Natural killer cell (primary cell): ENCODE data around the gene ADCY2. TPM values are rescaled to one million over a fixed set of nuclear protein-coding genes. Genes with fewer than 3 reads are reported as not detected.
A peak's percentile ranks its signal among the peaks of the same experiment; 100 is the strongest.

Source experiments
- ATAC-seq, 3 donors: fragments of 150-1000 bp in 2 of 3; fragments of 200-7000 bp in 1 of 3; cut with Tn5 transposase; 1 replicate in 1 of 3; 2 replicates in 2 of 3; pipeline ENCODE4 v1.10.0; 2021; ENCODE audit warnings: mild to moderate bottlenecking in 2 of 3, moderate library complexity in 2 of 3
- DNase-seq, 2 donors: peaks; one replicate each; pipeline versions ENCODE4 v3.0.0 to v3.0.0-alpha.2; 2013 to 2021; ENCODE audit warnings: mixed read lengths in 1 of 2
- H3K27ac ChIP-seq: one replicate; pipeline ENCODE4 v1.5.1; 2013; ENCODE audit warnings: mild to moderate bottlenecking, low read length
- H3K27me3 ChIP-seq: one replicate; pipeline ENCODE4 v1.6.1; 2013; ENCODE audit warnings: low read length; ENCODE audit not compliant: control insufficient read depth, insufficient read depth
- H3K36me3 ChIP-seq: one replicate; pipeline ENCODE4 v1.6.1; 2013; ENCODE audit warnings: low read length; ENCODE audit not compliant: control insufficient read depth, insufficient read depth
- H3K4me1 ChIP-seq: one replicate; pipeline ENCODE4 v1.6.1; 2013; ENCODE audit warnings: low read length; ENCODE audit not compliant: control insufficient read depth, insufficient read depth
- H3K4me3 ChIP-seq: one replicate; pipeline ENCODE4 v1.5.1; 2013; ENCODE audit warnings: low read length
- H3K9me3 ChIP-seq: one replicate; pipeline ENCODE4 v1.6.1; 2013; ENCODE audit warnings: low read length; ENCODE audit not compliant: control insufficient read depth, insufficient read depth
- H3K27ac Mint-ChIP-seq, 2 donors: one replicate each; pipeline ENCODE4 v1.8.0; 2022; ENCODE audit warnings: mild to moderate bottlenecking in 2 of 2, mixed read lengths in 2 of 2, moderate library complexity in 1 of 2
- H3K27me3 Mint-ChIP-seq, 2 donors: one replicate each; pipeline ENCODE4 v1.8.0; 2022; ENCODE audit warnings: low read depth in 2 of 2, mixed read lengths in 2 of 2
- H3K36me3 Mint-ChIP-seq: one replicate; pipeline ENCODE4 v1.8.0; 2022; ENCODE audit warnings: mixed read lengths
- H3K4me1 Mint-ChIP-seq, 2 donors: one replicate each; pipeline ENCODE4 v1.8.0; 2022; ENCODE audit warnings: mixed read lengths in 2 of 2
- H3K4me3 Mint-ChIP-seq: one replicate; pipeline ENCODE4 v1.8.0; 2022; ENCODE audit warnings: mild to moderate bottlenecking, moderate library complexity, mixed read lengths
- H3K9me3 Mint-ChIP-seq, 2 donors: one replicate each; pipeline ENCODE4 v1.8.0; 2022; ENCODE audit warnings: mixed read lengths in 2 of 2
- WGBS: methylation state at CpG from one replicate; pipeline ENCODE4 v1.1.7; 2013; ENCODE audit warnings: missing lambda C conversion rate; ENCODE audit not compliant: insufficient coverage; 5-methylcytosine and 5-hydroxymethylcytosine counted together
- intact Hi-C: fragments of 100-400 bp; cut with micrococcal nuclease; formaldehyde crosslinking; loops from one replicate; pipeline ENCODE4 v1.14.2; 2022
- total RNA-seq, 4 donors: library from RNA; stranded (reverse); fragments of 120-200 nt in 1 of 4; gene quantifications; one replicate each; pipeline versions ENCODE4 v1.2.3 to v1.2.4, GENCODE V29; 2013 to 2022
- TF ChIP-seq, protein P1 (sequence below): fragments of 200-600 bp; IDR thresholded peaks from one replicate; pipeline ENCODE4 v1.8.0; 2022; ENCODE audit warnings: antibody characterized with exemption

ADCY2 gene
- total RNA-seq, 3 donors from 2014 or later (not counting 1 experiment from before 2014, with no cell fraction given) = not detected

DNA sequence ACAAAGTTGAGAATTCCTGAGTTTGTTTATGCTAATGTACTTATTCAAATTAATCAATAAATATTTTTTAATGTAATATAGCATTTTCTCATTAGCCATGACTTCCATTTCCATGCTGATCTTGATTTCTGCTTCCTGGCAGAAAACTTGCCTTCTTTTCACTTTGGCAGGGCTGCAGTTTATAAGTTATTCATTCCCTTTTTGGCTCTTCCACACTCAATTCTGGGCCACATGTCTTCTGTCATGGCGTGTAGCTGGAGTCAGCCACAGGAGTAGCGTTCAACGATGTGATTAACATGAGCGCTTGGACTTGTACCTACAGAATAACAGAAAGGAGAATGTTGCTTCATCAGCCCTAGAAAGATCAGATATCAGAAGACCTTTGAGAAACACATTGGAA, 282.1 kb downstream of the ADCY2 start:
- Mint-ChIP-seq H3K36me3 (no peaks in the 10 kb centered on the region), H3K27me3 (no peaks in the 10 kb centered on the region), H3K9me3 (peaks cover 0 to 4% of the 10 kb centered on the region in 2 donors), H3K27ac (no peak overlapping the region), H3K4me1 (no peaks in the 10 kb centered on the region), H3K4me3 (no peak overlapping the region)
- ATAC-seq (no peak), DNase-seq (no peak)
- H3K4me3 ChIP-seq = no peak overlapping the region
- H3K36me3 ChIP-seq = no peaks in the 10 kb centered on the region
- no peaks in the 10 kb centered on the region for H3K27me3 ChIP-seq
- intact Hi-C loops = no loop called here
- H3K9me3 ChIP-seq = peaks cover 1% of the 10 kb centered on the region
- 90% methylated on average over 4 of the region's 4 CpGs for WGBS
- H3K27ac ChIP-seq = no peak overlapping the region
- TF ChIP-seq, protein P1, sequence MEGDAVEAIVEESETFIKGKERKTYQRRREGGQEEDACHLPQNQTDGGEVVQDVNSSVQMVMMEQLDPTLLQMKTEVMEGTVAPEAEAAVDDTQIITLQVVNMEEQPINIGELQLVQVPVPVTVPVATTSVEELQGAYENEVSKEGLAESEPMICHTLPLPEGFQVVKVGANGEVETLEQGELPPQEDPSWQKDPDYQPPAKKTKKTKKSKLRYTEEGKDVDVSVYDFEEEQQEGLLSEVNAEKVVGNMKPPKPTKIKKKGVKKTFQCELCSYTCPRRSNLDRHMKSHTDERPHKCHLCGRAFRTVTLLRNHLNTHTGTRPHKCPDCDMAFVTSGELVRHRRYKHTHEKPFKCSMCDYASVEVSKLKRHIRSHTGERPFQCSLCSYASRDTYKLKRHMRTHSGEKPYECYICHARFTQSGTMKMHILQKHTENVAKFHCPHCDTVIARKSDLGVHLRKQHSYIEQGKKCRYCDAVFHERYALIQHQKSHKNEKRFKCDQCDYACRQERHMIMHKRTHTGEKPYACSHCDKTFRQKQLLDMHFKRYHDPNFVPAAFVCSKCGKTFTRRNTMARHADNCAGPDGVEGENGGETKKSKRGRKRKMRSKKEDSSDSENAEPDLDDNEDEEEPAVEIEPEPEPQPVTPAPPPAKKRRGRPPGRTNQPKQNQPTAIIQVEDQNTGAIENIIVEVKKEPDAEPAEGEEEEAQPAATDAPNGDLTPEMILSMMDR = no peak
- H3K4me1 ChIP-seq = no peaks in the 10 kb centered on the region

DNA sequence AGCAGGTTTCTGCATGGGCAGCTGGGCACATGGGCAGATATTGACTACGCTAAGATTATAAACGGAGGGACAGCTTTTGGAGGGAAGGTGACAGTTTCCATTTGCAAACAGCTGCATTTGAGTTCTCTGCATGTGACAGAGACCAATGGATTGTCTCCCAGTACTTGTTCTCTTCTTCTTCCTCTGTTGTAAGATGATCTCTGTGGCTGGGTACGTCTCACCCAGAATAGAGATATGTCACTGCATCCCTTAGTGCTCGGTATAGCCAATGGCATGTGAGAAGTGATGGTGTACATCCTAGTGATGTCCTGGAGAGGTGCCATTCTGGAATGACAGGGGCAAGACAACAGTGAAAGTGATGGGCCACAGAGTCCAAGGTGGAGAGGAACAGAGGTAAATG, 283.7 kb downstream of the ADCY2 start:
- intact Hi-C loops = no loop called here
- Mint-ChIP-seq H3K9me3 (peaks cover 0 to 4% of the 10 kb centered on the region in 2 donors), H3K4me3 (no peak overlapping the region), H3K27me3 (no peaks in the 10 kb centered on the region), H3K4me1 (no peaks in the 10 kb centered on the region), H3K27ac (no peak overlapping the region), H3K36me3 (no peaks in the 10 kb centered on the region)
- Histone ChIP-seq H3K36me3 (no peaks in the 10 kb centered on the region), H3K9me3 (peaks cover 3% of the 10 kb centered on the region), H3K4me3 (no peak overlapping the region), H3K27ac (no peak overlapping the region), H3K4me1 (no peaks in the 10 kb centered on the region), H3K27me3 (no peaks in the 10 kb centered on the region)
- ATAC-seq (no peak), DNase-seq (no peak)
- TF ChIP-seq, protein P1 = no peak
- WGBS = 88% methylated on average over 4 of the region's 4 CpGs

DNA sequence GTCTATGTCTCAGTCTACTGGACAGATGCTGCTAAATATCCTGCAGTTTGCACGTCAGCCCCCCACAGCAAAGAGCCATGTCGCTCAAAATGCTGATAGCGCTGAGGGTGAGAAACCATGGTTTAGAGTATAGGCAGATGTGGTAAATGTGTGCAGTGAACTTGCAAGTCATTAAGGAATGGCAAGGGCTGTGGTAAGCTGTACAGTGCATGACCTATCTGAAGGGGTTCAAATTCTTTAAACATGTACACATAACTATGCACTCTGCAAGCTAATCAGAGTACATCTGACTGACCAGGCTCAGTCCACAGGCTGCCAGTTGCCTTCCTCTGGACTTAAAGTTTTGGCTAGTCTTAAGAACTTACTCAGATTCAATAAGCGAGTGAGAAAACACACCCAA, 284.3 kb downstream of the ADCY2 start:
- no peak overlapping the region for H3K4me3 ChIP-seq
- H3K27ac ChIP-seq = no peak overlapping the region
- no peaks in the 10 kb centered on the region for H3K27me3 ChIP-seq
- ATAC-seq = peak in 1 of 3 donors; percentile 24
- H3K36me3 ChIP-seq = no peaks in the 10 kb centered on the region
- DNase-seq = no peak
- Mint-ChIP-seq H3K27ac (no peak overlapping the region), H3K27me3 (no peaks in the 10 kb centered on the region), H3K4me1 (no peaks in the 10 kb centered on the region), H3K9me3 (peaks cover 0 to 4% of the 10 kb centered on the region in 2 donors), H3K4me3 (no peak overlapping the region), H3K36me3 (no peaks in the 10 kb centered on the region)
- intact Hi-C loops = no loop called here
- 75% methylated on average over 4 of the region's 4 CpGs for WGBS
- H3K9me3 ChIP-seq = peaks cover 3% of the 10 kb centered on the region
- H3K4me1 ChIP-seq = no peaks in the 10 kb centered on the region
- TF ChIP-seq, protein P1 = no peak

DNA sequence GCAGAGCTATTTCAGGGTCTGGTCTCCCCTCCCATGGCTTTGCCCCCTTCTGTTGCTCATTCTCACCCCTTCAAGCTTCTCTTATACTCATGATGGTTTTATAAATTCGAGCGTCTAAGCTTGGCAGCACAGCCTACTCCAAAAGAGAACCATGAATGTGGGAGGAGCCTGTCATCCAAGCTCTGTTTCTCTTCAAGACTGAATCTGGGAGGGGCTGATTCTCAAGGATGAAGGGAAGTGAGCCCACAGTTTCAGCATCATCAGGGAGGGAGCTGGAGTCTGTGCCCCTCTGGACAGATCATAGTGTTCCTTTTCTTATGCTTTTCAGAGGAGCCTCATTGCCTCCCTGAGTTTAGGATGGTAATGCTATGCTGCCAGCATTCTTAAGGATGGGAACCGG, 286.4 kb downstream of the ADCY2 start:
- intact Hi-C loops = no loop called here
- no peak for ATAC-seq
- no peak overlapping the region for H3K27ac ChIP-seq
- 79% methylated on average over 3 of the region's 3 CpGs for WGBS
- no peaks in the 10 kb centered on the region for H3K27me3 ChIP-seq
- Mint-ChIP-seq H3K27ac (no peak overlapping the region), H3K36me3 (no peaks in the 10 kb centered on the region), H3K27me3 (no peaks in the 10 kb centered on the region), H3K4me3 (no peak overlapping the region), H3K4me1 (no peaks in the 10 kb centered on the region), H3K9me3 (peaks cover 0 to 6% of the 10 kb centered on the region in 2 donors)
- no peaks in the 10 kb centered on the region for H3K4me1 ChIP-seq
- peaks cover 3% of the 10 kb centered on the region for H3K9me3 ChIP-seq
- TF ChIP-seq, protein P1 = no peak
- no peak overlapping the region for H3K4me3 ChIP-seq
- H3K36me3 ChIP-seq = no peaks in the 10 kb centered on the region
- no peak for DNase-seq
